Activated CD8-positive, alpha-beta memory T cell treated with anti-CD3 and anti-CD28 coated beads, Interleukin-2, amount 50 U/mL, for 1 hour (primary cell): Measurements from ENCODE around the gene MED15.
"Not testable (repeated sequence)": the region's sequence is repeated elsewhere in the genome, so short reads cannot be mapped to it uniquely, and the experiment has no call there.

Source experiments
- DNase-seq: peaks from one replicate; pipeline ENCODE4 v3.0.0-alpha.2; 2020; ENCODE audit errors: extremely low read depth

MED15 gene

DNA sequence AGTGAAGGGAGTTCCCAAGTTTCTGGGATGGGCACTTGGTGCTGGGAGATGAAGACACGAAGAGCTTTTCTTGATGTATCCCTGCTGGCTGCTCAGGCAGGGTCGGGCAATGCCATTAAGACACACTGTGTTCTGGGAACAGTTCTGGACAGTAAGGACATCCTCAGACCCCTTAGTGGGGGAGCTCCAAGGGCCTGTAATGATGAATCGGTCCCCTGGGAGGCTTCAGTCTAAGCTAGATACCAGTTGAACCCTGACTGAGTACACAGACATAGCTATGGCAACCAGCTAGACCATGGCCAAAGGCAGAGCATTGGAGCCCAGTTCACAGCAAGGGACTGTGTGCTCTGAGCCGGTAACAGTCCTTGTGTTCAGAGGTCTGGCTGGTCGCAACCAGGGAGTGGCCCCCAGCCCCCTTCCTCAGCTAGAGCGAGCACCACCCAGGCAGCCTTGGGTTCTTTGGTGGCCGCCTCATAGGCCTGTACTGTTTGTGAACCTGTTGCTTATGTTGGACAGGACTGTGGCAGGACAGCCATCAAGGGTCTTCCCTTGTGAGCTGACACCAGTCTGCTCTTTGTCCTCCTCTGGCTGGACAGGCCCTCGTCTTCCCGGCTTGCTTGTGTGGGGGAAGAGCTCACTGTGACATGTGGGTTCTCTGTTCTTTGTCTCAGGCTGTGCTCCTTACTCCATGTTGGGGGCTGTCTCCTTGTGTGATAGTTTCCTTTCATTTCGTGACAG lies 25.0 kb downstream of the MED15 start:
- no peak for DNase-seq

DNA sequence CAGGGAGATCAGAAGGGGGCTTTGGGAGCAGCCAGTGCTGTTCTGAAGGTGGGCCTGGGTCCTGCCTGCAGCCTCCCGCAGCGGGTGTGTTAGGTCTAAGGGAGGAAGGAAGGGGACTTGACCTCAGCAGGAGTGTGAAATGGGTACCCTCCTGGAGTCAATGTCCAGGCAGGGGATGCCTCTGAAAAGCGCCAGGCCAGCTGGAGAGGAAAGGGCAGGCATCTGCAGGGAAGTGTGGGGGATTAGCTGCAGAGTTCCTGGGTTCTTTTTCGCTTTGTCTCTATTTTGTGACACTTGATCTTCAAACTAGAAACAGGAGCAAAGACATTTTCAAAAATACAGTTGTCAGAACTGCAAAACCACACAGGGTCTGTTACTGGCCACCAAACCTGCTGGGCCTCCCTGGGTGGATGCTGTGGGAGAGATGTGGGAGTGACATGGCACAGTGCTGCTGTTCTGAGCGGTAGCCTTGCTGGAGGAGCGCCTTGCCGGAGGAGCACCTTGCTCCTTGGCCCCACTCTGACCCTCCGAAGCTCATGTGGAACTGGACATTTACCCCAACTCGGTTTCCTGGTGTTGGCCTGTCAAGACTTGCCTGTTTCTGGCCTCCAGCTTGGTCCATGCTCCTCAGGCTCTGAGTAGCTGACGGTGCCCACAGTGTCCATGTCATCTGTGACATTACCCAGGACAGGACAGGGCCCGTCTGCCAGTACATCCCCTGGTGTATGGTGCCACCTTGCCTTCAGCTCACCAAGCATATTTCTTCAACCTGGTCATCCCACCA lies 25.9 kb downstream of the MED15 start:
- DNase-seq: no peak

- no peak for DNase-seq
These were observed 26.5 kb downstream of the MED15 start for GRCh38 chr22:20533879-20534265.

DNA sequence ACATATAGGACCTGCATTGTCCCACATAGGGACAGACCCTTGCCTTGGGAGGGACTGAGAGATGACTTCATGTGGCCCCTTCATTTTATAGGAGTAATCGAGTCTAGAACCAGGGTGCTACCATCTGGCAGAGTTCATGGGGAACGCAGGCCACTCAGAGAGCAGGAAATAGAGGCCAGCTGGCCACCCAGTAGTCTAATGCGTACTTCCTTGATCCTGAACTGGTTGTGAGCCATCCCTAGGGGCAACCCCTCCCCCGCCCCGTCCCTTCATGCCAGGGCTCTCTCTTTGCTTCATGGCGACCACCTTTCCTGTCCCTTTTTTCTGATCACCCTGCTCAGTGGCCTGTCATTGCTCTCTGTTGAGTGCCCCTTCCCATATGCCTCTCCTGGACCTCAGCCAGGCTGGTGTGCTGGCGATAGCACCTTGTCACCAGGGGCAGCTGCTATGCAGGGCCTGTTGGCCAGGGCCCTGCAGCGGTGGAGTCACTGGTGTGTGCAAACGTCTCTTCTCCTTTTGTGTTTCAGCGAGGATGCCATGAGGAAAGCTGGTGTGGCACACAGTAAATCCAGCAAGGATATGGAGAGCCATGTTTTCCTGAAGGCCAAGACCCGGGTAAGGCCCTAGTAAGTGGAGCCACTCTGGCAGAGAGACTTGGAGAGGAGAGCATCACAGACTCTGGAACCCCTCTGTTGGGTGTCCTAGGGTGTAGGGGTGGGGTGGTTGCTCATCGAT lies 29.3 kb downstream of the MED15 start:
- no peak for DNase-seq

DNA sequence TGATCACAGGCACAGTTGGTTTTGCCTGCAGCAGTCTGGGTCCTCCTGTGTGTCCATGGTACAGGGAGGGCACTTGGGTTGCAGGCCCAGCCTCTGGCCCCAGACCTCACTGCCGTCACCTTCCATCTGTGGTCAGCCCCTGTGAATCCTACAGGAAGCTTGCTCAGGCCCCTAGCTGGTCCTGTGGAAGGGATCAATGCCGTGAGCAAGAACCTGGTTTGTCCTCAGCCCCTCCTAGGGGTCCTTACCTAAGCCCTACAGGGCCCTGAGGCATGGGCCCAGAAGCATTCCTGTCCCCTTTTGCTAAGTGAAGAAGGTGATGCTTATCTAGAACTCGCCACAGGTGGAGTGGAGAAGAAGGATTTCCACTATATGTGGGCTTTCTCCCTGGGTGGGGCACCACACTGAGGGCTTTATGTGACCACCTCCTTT lies 29.9 kb downstream of the MED15 start:
- no peak for DNase-seq

DNA sequence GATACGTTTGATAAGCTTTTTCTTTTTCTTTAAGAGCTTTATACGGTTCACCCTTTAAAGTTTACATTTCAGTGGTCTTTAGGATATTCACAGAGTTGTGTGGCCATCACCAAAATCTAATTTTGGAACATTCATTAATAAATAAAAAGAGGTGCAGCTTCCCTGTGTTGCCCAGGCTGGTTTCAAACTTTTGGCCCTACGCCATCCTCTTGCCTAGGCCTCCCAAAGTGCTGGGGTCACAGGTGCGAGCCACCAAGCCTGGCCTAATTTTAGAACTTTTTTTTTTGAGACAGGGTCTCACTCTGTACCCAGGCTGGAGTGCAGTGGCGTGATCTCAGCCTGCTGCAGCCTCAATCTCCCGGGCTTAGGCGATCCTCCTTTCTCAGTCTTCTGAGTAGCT lies 30.6 kb downstream of the MED15 start:
- DNase-seq: no peak

DNA sequence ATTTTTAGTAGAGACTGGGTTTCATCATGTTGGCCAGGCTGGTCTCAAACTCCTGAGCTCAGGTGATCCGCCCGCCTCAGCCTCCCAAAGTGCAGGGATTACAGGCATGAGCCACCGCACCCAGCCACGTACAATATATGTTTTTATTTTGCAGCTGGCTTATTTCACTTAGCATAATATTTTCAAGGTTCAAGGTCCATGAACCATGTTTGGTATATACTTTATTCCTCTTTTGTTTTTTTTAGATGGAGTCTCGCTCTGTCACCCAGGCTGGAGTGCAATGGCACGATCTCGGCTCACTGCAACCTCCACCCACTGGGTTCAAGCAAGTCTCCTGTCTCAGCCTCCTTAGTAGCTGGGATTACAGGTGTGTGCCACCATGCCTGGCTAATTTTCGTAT lies 31.5 kb downstream of the MED15 start:
- not testable (repeated sequence) for DNase-seq

DNA sequence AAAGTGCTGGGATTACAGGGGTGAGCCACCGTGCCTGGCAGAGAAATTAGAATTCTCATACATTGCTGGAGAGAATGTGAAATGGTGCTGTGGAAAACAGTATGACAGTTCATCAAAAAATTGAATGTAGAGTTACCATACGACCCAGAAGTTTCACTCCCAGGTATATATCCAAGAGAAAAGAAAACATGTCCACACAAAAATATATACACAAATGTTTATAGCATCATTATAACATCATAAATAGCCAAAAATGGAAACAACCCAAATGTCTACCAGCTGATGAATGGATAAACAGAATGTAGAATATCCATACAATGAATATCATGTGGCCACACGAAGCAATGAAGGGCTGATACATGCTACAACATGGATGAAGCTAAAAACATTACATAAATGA lies 34.6 kb downstream of the MED15 start:
- no peak for DNase-seq

DNA sequence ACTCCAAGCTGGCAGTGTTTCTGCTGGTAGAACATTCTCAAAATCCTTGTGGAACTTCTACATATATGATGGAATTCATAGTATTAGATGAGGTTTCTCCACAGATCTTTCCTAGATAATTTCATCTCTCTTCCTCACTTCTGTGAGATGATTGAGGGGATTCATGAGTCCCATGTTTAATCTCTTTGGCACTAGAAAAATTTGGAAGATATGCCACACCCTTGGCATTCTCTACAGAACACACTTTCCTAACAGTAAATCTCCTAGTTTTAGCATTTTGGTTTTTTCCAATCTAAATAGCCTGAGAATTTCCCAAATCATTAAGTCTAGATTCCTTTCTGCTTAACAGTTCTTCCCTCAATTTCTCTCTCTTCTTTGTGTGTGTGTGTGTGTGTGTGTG lies 35.3 kb downstream of the MED15 start:
- DNase-seq: no peak

DNA sequence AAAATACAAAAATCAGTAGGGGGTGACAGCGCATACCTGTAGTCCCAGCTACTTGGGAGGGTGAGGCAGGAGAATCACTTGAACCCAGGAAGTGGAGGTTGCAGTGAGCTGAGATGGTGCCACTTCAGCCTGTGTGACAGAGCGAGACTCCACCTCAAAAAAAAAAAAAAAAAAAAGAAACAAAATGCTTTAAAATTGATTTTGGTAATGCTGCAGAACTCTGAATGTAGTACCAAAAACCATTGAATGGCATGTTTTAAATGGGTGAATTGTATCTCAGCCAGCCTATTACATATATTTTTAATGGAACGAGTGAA lies 37.9 kb downstream of the MED15 start:
- not testable (repeated sequence) for DNase-seq

- DNase-seq: no peak
These were observed 38.5 kb downstream of the MED15 start for GRCh38 chr22:20545681-20546521.

DNA sequence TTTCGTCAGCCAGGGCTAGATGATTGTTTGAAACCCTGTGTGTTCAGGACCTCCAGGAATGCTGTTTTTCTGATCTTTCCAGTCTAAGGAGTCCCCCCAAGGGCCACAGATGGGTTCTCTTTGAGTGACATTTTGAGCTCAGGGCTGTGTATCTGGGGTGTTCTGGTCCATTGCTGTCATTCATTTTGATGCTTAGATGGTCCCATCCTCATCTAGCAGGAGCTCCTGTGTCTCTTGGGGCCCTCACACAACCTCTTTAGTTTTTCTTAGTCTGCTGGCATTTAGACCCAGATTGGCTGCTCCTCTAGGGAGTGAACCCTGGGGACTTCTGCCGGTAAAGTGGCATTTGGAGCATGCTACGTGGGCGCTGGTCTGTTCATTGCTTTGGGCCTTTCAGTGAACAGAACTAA lies 39.1 kb downstream of the MED15 start:
- DNase-seq: no peak

DNA sequence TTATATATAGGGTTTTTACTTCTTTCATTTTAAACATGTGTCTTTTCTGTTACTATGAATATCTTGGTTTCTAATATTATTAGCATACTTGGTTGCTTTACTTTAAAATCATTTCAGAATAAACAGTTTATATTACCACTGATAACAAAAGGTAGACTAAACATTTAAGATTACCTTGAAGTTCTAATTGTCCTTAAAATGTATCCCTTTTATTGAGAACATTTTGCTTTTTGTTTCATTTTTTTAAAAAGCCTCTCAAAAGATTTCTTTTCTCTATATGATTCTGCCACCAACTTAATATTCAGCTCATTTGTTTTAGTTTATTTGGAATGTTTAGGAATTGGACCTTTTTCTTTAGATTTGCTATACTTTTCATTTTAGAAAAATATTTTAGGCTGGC lies 39.6 kb downstream of the MED15 start:
- no peak for DNase-seq

- no peak for DNase-seq
These were observed 41.4 kb downstream of the MED15 start for GRCh38 chr22:20548806-20549205.

DNA sequence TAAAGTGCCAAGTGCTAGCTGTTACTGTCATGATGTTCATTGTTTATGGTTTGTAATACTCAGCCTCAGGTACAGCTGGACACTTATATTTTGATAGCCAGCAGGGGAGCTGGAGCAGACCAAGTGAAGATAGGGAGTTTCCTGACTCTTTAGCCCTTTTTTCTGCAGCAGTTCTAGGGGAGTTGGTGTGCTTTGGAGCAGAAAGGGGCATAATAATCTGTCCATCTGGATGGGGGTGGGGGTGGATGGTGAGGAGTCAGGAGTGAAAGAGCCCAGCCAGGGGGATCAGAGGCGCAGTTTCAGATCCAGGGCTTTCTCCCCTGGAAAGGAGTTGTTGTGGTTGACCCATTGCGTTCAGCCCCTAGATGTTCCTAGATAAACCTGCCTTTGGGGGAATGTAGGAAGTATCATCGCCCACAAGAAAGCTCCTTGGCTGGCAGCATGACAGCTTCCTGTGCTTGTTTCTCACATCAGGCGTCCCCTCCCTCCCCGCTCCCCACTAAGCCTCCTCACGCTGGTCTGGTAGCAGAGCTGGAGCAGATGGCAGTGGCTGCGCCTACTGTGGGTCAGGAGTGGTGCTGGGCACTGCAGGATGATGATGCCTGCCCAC lies 41.9 kb downstream of the MED15 start:
- DNase-seq: no peak

- DNase-seq: no peak
These were observed 42.8 kb downstream of the MED15 start for GRCh38 chr22:20550057-20550817.

DNA sequence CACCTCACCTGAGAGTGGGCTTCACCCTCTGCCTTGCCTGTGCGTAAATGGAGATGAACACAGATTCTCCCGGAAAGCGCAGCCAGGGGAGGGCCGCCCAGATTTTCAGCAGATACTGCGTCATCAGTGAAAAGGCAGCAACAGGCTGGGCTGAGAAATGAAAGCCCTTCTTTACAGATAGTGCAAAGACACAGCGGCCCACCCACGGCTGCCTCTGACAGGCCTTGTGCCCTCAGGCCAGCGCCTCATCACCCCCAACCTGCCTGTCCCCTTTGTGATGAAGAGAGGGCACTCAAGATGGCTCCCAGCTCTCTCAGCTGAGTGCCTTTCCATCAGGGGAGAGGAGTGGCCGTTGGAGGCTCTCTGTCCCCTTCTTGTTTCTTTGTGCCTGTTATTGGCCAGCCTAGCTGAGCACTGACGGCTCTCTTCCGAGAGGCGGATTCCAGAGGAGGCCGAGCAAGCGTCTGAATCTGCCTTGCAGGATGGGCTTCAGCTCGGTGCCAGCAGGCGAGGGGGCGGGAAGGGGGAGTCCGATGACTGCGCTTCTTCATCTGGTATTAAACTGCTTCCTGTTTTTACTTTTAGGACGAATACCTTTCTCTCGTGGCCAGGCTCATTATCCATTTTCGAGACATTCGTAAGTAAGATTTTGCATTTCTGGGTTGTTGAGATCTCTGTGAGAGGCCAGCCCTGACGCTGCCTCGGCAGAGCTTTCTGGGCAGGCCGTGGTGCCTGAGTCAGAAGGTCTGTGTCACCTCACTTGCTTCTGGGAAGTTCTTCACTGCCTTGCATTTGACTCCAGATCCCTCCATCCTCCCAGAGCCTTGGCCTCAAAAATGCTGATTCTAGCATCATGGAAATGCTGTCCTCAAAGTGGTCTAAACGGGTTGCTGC lies 43.7 kb downstream of the MED15 start:
- no peak for DNase-seq

- DNase-seq: no peak
These were observed 44.5 kb downstream of the MED15 start for GRCh38 chr22:20551805-20552442.
